ENCODE results near the gene NF1.
A peak's percentile ranks its signal among the peaks of the same experiment; 100 is the strongest.

Gene NF1

DNA sequence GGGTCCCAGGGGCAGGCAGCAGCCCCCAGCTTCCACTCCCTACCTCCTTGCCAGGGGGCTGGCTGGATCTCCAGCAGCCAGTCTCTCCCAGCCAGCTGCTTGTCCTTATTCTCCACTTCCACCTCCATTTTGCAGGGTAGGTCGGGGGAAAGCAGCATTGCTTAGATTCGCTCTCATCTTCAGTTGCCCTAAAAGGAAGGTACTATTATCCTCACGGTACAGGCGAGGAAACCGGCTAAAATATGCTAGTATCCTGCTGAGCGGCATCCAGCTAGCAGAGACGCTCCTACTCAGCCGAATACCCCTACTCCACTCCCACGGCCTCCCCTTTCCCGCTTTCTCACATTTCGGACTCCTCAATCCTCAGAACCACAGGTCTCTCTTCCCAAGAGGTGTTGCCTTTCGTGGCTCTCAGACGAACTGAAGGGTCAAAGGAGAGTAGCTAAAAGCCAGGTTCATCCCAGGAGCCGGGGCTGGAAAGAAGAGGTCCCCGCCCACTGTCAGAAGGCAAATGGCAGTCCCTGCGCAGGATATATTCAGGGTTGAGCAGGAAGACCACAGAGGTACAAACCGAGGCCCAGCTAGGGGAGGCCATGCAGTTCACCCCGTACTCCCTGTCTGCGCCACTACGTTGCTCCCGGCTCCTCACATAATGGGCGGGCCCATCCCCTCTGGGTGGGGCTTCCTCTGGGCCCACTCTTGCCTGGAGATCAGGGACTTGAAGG lies 295.0 kb downstream of the NF1 start:
- no peak for DNase-seq

DNA sequence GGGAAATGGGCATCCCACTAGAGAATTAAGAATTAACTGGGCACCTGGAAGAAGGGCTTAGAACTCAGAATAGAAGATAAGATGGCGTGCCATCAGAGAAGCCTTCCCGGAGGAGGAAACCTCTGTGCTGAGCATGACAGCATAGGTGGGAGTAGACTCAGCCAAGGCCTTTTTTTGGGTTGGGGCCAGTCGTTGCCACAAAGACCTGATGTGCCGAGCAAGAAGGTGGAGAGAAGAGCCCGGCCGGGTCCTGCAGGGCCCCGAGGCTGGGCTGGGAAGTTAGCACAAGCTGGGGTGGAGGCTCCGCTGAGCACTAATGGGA lies 295.6 kb downstream of the NF1 start:
- no peak for DNase-seq

DNA sequence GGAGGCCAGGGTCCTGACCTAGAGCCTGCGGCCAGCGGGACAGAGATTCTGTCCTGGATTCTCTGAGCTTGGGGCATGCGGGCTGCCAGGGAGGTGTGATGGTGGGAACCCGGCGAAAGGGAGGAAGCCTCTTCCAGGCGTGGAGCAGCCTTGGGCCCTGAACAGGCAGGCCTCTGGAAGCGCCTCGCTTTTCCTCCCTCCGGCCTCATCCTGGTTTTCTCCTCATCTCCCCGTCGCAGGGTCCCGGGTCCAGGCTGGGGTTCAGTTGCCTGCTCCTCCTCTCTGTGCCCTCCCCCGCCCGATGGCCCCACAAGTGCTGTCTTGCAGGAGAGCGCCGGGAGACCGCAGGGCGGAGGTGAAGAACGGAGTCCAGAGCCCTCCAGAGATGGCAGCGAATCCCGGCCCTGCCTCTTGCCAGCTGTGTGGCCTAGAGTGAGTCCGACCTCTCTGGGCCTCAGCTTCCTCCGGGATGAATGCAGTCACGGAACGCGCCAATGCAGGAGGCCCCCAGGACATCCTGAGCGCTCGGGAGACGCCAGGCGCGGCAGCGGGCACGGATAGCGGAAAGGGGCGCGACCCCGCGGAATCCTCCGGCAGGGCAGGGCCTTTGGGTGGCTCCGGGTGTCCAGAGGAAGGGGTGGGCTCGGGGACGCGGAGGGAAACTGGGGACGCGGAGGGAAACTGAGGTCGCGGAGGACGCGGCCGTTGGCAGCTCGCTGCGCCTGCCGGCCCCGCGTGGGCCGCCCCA lies 296.1 kb downstream of the NF1 start:
- DNase-seq: no peak

DNA sequence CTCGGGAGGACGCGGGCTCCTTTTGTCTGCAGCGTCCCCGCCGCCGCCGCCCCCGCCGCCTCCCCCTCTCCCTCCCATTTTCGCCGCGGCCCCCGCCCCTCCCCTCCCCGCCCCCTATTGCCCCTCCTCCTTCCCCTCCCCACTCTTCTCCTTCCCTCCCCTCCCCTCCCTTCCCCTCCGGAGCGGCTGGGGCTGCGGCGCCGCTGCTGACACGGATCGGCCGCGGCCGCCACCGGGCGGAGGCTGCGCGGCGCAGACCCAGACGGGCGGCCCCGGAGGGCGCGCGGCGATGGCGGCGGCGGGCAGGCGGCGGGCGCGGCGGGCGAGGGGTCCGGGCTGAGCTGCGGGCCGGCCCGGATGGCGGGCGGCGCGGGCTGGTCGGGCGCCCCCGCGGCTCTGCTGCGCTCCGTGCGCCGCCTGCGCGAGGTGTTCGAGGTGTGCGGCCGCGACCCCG lies 296.7 kb downstream of the NF1 start, which contains the start of gene RAB11FIP4:
Gene RAB11FIP4, plus strand, starts transcription at position 180 of the 454 bp plus-strand sequence. Its CDS starts 178 bp downstream, at position 358.
- no peak for DNase-seq

DNA sequence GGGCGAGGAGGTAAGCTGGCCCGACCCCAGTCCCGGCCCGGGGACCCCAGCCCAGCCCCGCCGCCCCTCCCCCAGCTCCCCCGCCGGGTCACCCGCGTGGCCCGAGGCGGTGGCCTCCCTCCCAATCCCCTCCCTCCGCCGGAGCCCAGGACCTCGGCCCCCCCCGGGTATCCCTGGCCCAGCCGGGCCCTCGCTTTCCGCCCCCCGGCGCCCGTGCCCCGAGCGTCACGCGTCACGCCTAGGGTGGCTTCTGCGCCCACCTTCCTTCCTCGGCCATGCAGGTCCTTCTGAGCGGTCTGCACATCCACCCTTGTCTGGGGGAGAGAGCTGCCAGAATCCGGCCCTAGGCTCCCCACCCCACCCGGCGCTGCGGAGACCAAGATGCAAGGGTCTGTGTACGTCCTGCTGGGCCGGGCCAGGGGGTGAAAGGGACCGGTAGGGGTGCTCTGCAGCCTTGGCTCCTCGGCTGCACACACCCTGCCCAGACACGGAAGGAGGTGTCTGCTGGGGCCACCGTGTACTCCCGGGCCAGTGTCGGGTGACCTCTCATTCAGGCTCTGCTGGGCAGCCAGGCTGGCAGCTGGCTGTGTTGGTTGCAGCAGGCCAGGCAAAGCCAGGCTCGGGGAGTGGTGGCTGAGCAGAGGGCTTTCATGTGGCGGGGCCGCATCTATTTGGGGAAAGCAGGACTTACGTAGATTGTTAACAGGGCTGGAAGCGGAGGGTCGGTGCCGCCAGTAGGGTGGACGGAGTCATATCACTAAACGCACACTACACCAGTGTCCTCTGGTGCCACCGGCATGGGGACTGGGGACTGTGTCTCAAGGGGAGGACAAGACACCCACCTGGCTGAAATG lies 297.5 kb downstream of the NF1 start:
- no peak for DNase-seq

DNA sequence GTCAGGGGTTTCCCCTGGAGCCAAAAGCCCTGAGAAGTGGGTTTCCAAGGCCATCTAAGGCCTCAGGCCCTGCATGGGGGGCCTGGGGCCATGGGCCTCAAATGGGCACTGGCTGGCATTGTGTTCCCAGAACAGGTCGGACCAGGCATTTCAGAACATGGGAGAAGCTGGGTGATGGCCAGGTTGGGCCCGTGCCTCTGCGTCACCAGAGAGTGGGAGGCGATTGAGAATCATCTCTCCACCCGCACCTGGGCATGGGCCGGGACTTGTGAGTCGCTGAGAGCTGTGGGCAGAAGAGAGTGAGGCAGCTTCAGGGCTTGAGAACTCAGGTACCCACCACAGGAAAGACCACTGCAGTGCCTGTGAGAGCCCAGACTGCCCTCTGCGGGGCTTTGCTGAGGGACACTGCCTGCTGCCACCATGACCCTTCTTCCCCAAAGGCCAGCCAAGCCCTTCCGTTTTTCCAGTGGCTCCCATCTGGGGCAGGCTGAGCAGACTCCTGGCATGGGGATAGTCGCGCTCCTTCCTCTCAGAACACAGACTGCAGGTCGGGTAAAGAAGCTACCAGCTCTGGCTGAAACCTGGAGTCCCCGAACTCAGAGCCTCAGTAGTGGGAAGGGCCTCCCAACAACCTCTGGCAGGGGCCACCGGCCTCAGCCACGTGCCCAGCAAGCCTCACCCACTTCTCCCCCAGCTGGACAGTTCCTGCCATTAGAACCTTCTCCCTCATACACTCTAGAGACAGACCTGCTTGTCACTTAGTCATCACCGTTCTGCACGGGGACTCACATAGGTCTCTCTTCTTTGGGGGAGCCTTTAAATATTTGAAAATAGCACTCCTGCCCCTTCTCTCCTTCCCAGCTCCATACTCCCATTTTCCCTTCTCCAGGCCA lies 298.3 kb downstream of the NF1 start:
- DNase-seq: no peak

DNA sequence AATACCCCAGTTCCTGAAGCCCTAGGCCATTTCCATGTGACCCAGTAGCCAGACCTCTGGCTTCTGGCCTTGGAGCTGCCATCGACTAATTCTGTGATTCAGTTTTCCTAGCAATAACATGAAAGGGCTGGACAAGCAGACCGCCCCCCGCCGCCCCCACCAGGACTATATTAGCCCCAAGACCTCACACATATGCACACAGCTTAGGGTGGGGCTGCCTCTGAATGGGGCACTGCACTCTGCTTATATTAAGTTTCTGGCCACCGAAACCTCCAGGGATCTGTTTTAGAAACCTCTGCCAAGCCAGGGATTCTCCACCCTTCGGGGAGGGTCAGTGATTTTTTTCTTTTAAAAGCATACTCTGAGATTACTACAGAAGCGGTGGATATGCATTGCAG lies 299.0 kb downstream of the NF1 start:
- DNase-seq: no peak

DNA sequence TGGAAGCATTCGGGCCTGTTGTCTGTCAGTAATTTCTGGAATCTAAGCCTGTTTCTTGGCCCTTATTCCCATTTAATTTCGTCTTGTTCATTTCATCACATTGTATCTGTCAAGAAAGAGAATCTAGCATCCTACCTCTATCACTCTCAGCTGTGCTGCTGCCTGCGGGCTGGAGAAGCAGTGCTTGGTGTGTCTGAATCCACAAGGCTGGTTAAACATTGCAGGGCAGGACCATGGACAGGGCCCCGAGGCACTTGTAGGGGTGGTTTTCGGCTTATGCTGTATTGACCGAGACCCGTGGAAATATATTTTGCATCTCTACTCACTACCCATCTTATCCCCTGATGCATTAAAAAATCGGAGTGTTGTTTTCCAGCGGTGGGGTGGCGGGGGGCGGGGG lies 299.8 kb downstream of the NF1 start:
- peak; percentile 38 for DNase-seq

DNA sequence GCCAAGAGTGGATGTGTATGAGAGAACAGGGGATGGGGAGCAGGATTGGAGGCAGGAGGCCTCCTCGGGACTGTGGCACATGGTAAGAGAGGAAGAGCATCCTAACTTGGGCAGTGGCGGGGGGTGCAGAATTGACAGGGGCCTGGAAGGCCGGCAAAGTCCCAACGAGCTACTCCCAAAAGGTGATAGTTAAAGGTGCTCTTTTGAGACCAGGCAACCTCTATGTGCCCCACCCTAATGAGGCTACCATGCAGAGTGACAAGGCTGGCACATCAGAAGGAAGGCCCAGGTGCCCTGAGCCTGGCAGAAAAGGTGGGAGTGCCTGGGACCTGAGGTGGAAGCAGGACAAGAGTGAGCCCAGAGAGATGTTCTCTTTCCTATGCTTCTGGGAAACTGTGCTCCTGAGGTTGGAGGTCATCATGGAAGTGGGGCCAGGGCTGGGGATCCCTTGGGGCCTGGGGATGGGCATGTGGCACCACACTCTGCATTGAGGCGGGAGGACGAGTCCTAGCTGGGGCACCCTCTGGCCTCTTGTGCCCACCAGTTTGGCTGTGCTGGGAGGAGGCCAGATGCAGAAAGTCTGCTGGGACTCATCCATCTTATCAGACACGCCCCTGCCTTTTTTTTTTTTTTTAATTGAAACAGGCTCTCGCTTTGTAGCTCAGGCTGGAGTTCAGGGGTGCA lies 302.6 kb downstream of the NF1 start:
- no peak for DNase-seq

DNA sequence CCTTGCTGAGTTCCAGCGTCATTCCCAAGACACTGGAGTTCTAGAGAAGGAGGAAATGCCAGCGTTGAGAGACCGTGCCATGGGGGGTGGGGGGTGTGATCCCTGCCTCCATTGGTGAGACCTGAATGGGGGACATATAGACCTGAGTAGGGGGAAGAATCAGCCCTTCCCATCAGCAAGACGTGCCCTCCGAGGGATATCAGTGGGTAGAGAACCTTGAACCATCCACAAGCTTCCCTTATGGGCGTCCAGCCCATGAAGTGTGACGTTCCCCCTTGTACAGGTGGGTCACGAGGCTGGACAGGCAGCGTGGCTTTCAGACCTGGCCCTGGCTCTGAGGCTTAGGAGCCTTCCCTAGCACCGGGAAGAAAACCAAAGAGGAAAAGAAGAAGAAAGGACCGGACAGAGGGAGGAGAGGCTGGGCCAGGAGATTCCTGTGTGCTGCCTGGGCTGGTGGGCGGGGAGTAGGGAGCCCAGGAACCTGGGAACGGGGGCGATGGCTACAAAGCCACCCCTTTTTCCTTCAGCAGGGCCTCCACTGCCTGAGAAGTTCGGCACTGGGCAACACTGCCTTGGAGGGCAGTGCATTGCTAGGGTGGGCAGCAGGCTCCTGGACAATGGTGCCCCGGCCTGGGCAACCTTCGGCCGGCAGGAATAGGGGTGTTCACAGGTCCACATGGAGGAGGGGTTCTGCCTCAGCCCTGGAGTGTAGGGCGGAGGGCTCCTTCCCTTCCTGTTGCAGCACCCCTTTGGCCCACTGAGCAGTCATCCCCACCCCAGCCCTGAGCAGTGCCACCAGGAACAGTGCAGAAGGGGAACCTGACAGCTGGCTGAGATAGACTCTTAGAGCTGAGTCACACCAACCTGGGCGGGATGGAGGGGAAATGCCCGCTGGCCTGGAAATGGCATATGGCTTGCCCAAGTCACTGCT lies 303.9 kb downstream of the NF1 start:
- DNase-seq: no peak

DNA sequence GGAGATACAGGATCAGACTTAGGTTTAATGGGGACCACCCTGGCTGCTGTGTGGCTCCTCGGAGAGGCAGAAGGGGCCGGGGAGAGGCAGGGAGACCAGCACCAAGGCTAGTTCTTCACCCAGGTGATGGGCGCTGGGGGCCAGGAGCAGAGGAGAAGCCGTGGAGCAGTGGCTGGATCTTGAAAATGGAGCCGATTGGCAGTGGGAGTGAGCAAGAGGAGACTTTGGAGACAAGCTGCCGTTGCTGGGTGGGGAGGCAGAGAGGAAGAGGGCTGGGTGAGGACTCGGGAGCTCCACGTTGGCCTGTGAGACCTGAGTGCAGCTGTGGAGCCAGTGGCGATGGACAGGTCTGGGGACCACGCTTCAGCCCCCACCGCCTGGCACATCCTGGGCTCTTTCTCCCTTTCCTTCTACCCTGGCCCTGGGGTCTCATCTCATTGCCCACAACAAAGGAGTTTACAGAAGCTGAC lies 305.7 kb downstream of the NF1 start:
- no peak for DNase-seq

DNA sequence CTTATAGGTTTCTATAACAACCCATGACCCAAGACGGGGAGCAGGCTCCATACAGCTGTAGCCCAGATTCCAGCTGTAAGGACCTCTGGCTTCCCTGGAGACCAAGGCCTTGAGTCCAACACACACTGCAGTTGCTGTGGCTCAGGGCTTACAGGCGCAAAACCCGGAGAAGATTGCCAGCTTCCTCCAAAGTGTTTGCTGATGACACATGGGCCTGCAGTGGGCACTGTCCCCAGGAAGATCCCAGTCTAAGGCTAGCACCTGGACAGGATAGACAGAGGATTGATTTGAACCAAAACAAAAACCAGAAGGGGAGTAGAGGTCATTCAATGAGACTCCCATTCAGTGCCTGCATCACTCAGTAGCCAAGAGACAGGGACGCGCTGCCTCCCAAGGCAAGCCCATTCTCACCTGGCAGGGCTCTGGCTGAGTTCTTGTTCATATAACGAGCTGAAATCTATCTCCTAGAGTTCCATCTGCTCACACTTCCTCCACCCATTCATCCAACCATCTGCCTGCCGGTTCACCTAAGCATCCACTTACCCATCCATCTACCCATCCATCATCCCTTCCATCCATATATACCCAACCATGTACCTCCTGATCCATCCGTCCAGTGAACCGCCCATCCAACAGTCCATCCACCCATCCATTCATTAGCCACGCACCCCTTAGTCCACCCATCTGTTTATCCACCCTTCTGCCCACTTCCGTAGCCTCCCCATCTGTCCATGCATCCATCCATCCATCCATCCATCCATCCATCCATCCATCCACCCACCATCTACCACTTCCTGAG lies 306.9 kb downstream of the NF1 start:
- DNase-seq: no peak

DNA sequence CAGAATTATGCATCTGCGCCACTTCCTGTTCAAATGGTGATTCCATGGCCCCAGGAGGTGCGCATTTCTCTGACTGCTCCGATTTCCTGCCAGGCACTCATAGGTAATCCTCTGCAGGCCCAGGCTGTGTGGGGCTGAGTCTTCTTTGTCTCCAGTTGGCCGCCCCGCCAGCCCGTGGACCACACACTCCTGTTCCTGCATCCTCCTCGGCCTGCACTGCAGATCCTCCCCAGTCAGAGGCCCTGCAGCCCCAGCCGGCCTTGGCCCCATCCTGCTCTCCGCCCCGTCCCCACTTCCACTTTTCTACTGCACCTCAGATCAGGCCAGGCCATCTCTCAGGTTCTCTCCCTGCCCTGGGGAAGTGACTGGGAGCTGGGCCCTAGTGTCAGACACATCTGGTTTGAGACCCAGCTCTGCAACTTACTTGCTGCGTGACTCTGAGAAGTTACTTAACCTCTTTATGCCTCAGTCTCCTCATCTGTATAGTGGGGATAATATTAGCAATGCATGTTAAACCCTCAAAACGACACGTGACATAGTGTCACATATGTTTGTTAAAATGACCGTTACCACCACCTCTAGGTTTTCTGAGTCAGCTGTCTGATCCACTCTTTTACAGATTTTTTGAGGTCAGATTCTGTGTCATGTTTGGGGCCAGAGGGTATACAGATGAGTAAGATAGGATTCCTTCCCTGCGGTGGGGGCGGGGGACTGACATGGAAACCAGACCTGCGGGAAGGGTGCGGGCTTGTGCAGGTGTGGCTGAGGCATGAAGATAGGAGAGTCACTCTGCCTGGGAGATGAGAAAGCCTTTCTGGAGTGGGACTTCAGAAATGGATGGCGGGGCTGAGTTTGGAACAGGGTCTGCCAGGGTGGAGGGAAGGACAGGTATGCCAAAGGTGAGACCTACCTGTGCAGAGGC lies 309.5 kb downstream of the NF1 start:
- DNase-seq: peak; percentile 47

DNA sequence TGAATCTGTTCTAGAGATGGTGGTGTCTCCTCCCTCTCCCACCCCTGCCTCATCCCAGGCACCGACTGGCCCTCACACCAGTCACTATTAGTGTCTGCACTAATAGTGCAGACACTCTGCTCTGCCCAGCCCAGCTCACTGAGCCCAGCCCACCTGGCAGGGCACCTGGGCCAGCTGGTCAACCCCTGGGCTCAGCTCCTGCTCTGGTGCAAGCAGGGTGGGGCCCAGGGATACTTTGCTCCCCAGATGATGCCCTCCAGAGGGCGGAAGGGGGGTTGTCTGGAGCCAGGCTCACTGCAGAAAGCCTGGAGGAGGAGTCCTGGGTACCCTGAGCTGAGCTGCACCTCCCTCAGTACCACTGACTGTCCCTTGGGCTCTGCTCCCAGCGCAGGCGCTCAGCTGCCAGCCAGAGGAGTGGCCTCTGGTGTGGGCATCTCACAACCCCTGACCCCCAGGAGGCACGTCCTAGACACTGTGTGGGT lies 311.2 kb downstream of the NF1 start:
- DNase-seq: no peak

DNA sequence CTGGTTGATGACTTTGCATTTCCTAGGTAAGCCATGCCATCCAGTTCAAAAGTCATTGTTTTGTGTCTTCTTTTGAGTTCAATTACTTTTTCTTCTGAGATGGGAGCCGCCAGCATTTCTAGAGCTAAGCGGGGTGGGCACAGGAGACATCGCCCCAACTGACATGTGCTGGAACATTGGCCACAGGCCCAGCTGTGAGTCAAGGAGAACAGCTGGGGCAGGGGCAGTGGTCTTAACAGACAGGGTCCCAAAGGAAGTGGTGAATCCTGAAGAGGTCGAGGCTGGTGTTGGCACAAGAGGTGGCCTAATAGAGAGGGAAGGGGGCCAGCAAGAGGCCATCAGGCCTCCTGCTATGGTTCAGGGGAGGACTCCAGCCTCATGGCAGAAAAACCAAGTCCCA lies 313.8 kb downstream of the NF1 start:
- no peak for DNase-seq

DNA sequence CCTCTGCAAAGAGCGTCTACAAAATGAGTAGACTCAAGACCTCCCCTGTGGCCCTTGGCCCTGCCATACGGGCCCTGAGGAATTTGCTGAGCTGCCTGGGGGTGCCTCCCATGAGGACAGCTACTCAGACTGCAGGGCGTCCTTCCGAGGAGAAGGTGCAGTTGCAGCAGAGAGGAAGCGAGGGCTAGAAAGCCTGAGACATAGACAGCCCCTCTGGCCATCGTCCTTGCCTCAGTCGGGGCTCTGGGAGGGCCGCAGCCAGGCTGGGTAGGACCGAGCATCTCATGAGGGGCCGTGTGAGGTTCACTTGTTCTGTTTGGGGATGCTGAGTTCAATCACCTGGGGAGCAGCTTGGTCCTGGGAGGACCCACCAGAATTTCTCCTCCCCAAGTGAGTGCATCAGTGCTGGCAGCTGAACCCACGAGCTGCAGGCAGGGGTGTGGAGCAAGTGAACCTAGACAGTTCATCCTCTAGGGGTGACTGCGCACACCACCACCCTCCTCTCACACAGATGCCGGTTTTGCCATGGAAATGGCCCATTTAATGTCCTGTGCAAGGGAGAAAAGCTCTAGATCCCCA lies 317.0 kb downstream of the NF1 start:
- DNase-seq: no peak

DNA sequence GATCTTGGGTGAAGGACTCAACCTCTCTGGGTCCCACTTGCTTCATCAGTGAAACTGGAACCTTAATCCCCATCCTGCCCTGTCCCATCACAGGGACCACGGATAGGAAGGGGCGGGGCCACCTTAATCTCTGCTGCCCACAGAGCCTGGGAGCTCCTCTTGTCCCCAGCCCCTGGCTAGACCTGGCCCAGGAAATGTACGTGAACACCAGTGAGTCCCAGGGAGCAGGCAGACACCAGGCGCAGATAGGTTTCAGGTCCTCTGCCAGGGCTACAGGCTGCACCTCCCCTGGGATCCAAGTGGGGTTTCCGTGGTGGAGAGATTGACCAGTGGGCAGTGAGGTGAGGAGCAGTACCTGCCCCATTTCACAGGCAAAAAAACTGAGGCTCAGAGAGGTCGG lies 317.7 kb downstream of the NF1 start:
- DNase-seq: no peak
